GM21529 (cell line): ENCODE results near the gene ZDHHC18.
"Not testable (repeated sequence)": the region's sequence is repeated elsewhere in the genome, so short reads cannot be mapped to it uniquely, and the experiment has no call there.

Experiments
- ATAC-seq: cut with Tn5 transposase; IDR thresholded peaks from one replicate; pipeline ENCODE4 v1.9.1; 2021; ENCODE audit not compliant: unreplicated experiment

Gene ZDHHC18

GRCh38 chr1:26832249-26832960, 5.9 kb downstream of the ZDHHC18 start:
- no peak for ATAC-seq

GRCh38 chr1:26833432-26834405, 7.2 kb downstream of the ZDHHC18 start:
- ATAC-seq: peak; percentile 82

- not testable (repeated sequence) for ATAC-seq
These were observed 11.2 kb downstream of the ZDHHC18 start for GRCh38 chr1:26837665-26838064.

- peak; percentile 96 for ATAC-seq
These were observed 12.2 kb downstream of the ZDHHC18 start for GRCh38 chr1:26838474-26839338.

- ATAC-seq: peak; percentile 10
These were observed 12.8 kb downstream of the ZDHHC18 start for GRCh38 chr1:26839339-26839722.

- no peak for ATAC-seq
These were observed 13.3 kb downstream of the ZDHHC18 start for GRCh38 chr1:26839779-26840178.

GRCh38 chr1:26844424-26845196, 18.1 kb downstream of the ZDHHC18 start:
- ATAC-seq: no peak

- not testable (repeated sequence) for ATAC-seq
These were observed 21.3 kb downstream of the ZDHHC18 start for GRCh38 chr1:26847826-26848225.

GRCh38 chr1:26848499-26848898, 22.0 kb downstream of the ZDHHC18 start:
- ATAC-seq: no peak

GRCh38 chr1:26848941-26849774, 22.7 kb downstream of the ZDHHC18 start:
- ATAC-seq: no peak

GRCh38 chr1:26851106-26851684, 24.7 kb downstream of the ZDHHC18 start:
- no peak for ATAC-seq

- no peak for ATAC-seq
These were observed 26.2 kb downstream of the ZDHHC18 start for GRCh38 chr1:26852701-26853100.

- no peak for ATAC-seq
These were observed 26.7 kb downstream of the ZDHHC18 start for GRCh38 chr1:26853156-26853555.

- ATAC-seq: no peak
These were observed 27.1 kb downstream of the ZDHHC18 start for GRCh38 chr1:26853600-26853999.

GRCh38 chr1:26854906-26855305, 28.4 kb downstream of the ZDHHC18 start:
- no peak for ATAC-seq

GRCh38 chr1:26855636-26856035, 29.1 kb downstream of the ZDHHC18 start:
- ATAC-seq: no peak

GRCh38 chr1:26856181-26856580, 29.7 kb downstream of the ZDHHC18 start:
- no peak for ATAC-seq

GRCh38 chr1:26856604-26857469, 30.3 kb downstream of the ZDHHC18 start:
- ATAC-seq: no peak
